GM21447 (cell line): Measurements from ENCODE around the gene KLHL15.
"Not testable (repeated sequence)": the region's sequence is repeated elsewhere in the genome, so short reads cannot be mapped to it uniquely, and the experiment has no call there.

ENCODE experiments used
- ATAC-seq: cut with Tn5 transposase; IDR thresholded peaks from one replicate; pipeline ENCODE4 v1.9.1; 2021; ENCODE audit not compliant: unreplicated experiment

The KLHL15 gene

GRCh38 chrX:24018809-24019208, 8.2 kb downstream of the KLHL15 start:
- no peak for ATAC-seq

- no peak for ATAC-seq
These were observed 9.3 kb downstream of the KLHL15 start for GRCh38 chrX:24017674-24018073.

- peak; percentile 80 for ATAC-seq
These were observed 12.5 kb downstream of the KLHL15 start for GRCh38 chrX:24014388-24015018.

GRCh38 chrX:24012266-24012665, 14.7 kb downstream of the KLHL15 start:
- ATAC-seq, result no peak

- ATAC-seq, result no peak
These were observed 21.1 kb downstream of the KLHL15 start for GRCh38 chrX:24005867-24006266.

GRCh38 chrX:24005028-24005427, 22.0 kb downstream of the KLHL15 start:
- ATAC-seq, result peak; percentile 67

GRCh38 chrX:24002792-24003191, 24.2 kb downstream of the KLHL15 start:
- no peak for ATAC-seq

GRCh38 chrX:24002167-24002566, 24.8 kb downstream of the KLHL15 start:
- peak; percentile 67 for ATAC-seq

- ATAC-seq, result no peak
These were observed 27.3 kb downstream of the KLHL15 start for GRCh38 chrX:23999671-24000070.

GRCh38 chrX:23993012-23993633, 33.9 kb downstream of the KLHL15 start:
- ATAC-seq, result no peak

- ATAC-seq, result no peak
These were observed 34.6 kb downstream of the KLHL15 start for GRCh38 chrX:23992431-23992830.

GRCh38 chrX:23990455-23990854, 36.5 kb downstream of the KLHL15 start:
- ATAC-seq, result no peak

- ATAC-seq, result no peak
These were observed 37.3 kb downstream of the KLHL15 start for GRCh38 chrX:23989689-23990088.

- ATAC-seq, result no peak
These were observed 44.1 kb downstream of the KLHL15 start for GRCh38 chrX:23982891-23983290.

- ATAC-seq, result no peak
These were observed 45.3 kb downstream of the KLHL15 start for GRCh38 chrX:23981711-23982110.

- no peak for ATAC-seq
These were observed 45.8 kb downstream of the KLHL15 start for GRCh38 chrX:23981222-23981621.

GRCh38 chrX:23980011-23980441, 47.0 kb downstream of the KLHL15 start:
- no peak for ATAC-seq

- ATAC-seq, result no peak
These were observed 48.5 kb downstream of the KLHL15 start for GRCh38 chrX:23978491-23978890.

GRCh38 chrX:23965630-23966029, 61.4 kb downstream of the KLHL15 start:
- not testable (repeated sequence) for ATAC-seq

- no peak for ATAC-seq
These were observed 62.8 kb downstream of the KLHL15 start for GRCh38 chrX:23964191-23964590.

GRCh38 chrX:23959781-23960180, 67.2 kb downstream of the KLHL15 start:
- ATAC-seq, result no peak

- no peak for ATAC-seq
These were observed 72.6 kb downstream of the KLHL15 start for GRCh38 chrX:23954396-23954795.

GRCh38 chrX:23953908-23954269, 73.1 kb downstream of the KLHL15 start:
- ATAC-seq, result no peak
